Dedifferentiated amniotic fluid mesenchymal stem cell (primary cell): ENCODE data around the gene SPDYE16.
"Not testable (repeated sequence)": the region's sequence is repeated elsewhere in the genome, so short reads cannot be mapped to it uniquely, and the experiment has no call there.

Experiments used
- DNase-seq: peaks from one replicate; pipeline ENCODE4 v3.0.0-alpha.2; 2016; ENCODE audit errors: extremely low spot score

SPDYE16 gene

DNA sequence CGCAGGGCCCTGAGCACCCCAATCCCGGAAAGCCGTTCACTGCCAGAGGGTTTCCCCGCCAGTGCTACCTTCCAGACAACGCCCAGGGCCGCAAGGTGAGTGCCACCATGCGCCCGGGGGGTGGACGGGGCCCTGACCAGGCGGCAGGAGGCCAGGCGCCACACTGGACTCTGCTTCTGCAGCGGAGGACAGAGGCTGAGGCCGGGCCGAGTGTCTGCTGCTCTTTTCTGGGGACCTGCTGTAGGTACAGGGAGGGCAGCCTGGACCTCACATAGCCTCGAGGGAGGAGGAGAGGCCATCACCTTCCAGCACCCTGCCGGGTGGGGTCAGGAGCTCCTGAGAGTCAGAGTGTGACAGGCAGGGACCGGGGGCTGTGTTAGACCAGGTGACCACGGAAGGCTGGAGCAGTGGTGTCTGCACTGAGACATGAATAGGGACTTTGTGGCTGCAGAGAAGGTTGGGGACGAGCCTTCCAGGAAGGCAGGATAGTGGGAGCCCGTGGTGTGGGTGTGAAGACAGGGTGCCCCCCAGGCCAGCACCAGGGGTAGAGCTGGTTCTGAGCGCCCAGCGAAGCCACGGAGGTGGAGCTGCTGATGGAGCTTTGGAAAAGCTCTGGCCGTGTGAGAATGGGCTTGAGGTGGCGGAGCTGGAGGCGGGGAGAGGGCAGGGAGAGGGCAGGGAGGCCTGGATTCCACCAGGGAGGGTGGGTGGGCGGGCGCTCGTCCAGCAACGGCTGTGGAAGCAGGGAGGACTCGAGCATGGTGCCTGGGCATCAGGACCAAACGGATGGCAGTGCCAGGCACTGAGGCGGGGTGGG, 38.5 kb downstream of the SPDYE16 start:
- DNase-seq = not testable (repeated sequence)

DNA sequence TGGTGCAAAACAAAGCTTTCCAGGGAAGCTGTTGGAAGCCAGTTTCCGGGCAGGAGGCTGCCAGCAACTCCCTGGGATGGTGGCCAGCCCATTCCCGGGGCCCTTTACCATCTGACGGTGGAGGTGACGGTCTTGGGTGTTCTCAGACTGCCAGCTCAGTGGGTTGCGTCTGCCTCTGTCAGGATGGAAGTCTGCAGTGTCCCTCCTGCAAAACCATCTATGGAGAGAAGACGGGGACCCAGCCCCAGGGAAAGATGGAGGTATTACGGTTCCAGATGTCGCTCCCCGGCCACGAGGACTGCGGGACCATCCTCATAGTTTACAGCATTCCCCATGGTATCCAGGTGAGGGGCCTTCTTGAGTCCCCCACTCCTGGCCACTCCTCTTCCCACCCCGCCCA, 39.9 kb downstream of the SPDYE16 start:
- not testable (repeated sequence) for DNase-seq

DNA sequence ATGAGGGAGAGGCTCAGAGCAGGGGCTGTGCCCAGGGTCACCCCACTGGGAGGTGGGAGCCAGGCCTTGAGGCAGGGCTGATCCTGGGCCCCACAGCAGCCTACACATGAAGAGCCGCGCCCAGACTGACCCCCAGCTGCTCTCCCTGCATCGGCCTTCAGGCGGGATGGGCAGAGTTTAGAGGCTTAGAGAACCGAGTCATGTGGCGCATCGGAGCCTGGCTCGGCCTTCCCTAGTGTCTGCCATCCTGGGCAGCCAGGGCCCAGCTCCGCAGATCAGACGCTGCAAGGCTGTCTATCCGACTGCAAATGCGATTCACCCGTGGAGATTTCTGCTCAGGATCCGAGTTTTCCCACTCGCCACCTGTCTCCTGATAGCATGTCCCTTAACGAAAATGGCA, 40.3 kb downstream of the SPDYE16 start:
- not testable (repeated sequence) for DNase-seq

DNA sequence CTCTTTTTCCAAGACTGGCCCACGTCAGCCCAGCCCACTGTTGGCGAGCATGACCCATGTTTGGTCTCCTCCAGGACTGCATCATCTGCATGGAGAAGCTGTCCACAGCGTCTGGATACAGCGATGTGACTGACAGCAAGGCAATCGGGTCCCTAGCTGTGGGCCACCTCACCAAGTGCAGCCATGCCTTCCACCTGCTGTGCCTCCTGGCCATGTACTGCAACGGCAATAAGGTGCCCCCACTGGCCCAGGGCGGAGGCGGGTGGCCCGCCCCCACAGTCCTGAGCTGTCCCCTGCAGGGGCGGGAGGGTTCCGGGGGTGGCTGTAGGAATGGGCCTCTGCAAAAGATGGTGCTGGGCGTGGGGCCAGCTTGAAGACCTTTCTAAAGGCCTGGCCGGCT, 40.9 kb downstream of the SPDYE16 start:
- DNase-seq = not testable (repeated sequence)

DNA sequence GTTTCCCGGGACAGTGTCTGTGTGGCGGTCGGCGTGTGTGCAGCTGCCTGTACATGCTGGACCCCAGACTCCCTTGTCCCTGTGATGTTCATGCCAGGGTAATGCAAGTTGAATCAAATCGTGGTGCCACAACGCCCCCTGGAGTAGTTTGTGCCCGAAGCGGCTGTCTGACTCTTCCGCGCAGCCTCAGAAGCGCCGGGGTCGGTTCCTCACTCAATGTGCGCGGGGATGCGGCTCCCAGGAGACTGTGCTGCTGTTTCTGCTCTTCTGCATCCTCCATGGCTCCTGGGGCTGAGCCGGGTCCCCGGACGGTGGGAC, 43.2 kb downstream of the SPDYE16 start:
- DNase-seq = not testable (repeated sequence)

DNA sequence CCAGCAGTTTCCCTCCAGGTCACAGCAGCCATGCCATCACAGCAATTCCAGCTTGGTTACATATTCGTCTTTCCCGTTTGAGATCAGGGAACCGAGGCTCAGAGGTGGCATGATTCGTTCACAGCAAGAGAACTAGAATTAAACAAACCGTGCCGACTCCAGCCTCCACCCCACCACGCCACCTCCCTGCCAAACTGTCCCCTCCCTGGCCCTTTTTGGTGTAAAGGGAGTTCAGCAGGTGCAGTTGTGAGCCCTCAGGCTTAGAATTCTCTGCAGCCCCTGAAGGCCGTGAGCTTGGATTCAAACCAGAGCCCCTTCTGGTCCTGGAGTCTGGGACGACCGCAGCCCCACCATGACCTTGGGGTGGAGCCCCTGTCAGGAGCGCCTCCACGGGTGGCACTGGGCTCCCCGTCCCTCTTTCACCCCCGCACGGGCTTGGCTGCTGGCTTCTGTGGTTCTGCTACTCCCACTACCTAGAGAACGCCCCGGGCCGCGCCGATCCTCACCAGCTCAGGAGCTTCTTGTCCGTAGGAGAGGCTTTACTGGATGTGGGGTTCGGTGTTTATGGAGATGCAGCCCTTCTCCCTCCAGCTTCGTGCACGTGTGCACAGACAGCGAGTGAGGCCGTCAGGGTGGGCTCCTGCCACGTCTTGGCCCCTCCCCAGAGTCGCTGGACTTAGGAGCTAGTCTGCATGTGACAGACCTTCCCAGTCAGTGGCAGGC, 43.7 kb downstream of the SPDYE16 start:
- DNase-seq = not testable (repeated sequence)

DNA sequence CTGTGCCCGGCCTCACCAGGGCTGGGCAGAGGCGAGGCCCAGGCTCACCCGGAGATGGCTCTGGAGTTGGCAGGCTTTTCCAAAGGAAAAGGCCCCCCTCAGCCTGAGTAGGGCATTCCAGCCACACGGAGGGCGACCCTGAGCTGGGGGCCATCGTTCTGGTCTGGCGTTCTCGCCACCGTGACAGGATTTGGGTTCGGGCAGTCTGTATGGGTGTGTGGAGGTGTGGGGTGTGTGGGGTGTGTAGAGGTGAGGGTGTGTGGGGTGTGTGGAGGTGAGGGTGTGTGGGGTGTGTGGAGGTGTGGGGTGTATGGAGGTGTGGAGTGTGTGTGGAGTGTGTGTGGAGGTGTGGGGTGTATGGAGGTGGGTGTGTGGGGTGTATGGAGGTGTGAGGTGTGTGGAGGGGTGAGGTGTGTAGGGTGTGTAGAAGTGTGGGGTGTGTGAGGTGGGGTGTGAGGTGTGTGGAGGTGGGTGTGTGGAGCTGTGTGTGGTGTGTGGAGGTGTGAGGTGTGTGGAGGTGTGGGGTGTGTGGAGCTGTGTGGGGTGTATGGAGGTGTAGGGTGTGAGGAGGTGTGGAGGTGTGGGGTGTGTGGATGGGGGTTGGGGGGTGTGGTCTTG, 44.4 kb downstream of the SPDYE16 start:
- not testable (repeated sequence) for DNase-seq

DNA sequence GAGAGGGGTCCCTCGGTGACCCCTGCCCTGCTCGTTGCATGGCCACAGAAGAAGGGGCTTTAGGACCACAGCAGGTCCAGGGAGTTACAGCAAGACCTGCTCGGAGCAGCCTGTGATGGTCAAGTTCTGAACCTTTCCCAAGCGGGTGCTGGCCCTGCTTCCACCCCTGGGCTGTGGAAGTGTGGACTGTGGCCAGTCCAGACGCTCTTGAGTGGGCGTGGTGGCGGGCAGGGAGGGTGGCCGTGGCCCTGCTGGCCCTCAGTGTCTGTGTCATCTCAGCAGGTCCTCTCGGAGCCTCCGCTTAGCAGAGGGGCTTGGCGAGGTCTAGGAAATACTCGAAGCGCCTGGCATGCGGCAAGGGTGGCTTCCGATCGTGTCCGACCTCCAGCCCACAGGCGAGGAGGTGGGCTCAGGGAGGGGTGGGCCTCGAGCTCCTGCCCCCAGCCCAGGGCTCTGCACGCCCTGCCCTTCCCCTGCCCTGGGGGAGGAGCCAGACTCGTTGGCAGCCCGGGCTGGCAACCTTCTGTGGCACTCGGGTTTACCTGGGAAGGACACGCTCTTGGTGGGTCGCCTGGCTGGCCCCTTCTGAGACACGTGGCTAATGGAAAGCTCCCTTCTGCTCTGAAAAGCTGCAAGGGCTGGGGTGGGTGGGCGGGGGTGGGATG, 45.0 kb downstream of the SPDYE16 start:
- DNase-seq = not testable (repeated sequence)

DNA sequence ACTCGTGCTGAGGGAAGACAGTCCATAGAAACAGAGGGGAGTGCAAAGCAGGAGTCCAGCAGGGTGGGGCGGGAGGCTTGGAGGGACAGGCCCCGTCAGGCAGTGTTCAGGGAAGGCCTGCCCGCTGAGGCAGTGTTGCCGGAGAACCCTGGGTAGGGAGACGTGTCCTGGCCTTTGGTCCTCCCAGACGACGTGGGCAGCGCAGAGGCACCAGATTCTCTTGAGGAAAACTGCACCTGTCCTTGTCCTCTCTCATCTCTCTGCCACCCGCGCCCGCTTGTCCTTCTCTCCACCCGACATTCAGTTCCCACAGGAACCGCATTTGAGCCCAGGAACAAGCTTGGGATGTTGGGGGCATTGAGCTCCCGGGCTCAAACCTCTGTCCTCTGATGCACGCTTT, 47.4 kb downstream of the SPDYE16 start:
- not testable (repeated sequence) for DNase-seq

DNA sequence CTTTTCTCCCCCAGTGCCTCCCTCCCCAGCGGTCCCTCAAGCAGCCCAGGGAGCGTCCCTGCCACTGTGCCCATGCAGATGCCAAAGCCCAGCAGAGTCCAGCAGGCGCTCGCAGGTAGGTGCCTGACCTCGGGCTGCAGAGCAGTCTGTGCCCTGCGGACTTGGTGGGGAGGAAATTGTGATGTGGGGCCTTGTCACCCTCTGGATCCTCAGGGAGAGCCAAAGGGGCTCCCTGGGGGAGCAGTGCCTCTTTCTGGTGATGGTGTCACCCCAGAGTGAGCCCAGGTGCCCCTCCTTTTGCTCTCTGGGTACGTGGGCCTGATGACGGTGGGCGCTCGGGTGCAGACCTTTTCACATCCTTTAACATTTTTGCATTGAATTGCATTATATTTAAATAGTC, 51.0 kb downstream of the SPDYE16 start:
- not testable (repeated sequence) for DNase-seq

DNA sequence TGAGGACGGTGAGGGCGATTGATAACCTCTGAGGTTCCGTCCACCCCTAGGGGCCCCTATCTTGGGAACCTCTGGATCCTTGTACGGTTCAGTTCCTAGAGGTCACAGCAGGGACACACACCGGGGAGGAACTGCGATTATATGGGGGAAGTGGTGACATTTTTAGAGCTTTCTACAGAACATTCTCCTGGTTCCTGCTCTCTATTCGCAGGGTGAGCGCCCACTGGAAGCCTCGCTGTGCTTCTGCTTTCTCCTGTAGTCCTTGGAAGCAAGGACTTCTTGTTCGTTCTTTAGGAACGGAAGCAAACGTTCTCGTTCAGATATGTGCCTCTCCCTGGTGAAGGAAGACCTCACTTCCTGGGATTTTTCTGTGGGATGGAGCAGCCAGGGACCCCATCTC, 55.1 kb downstream of the SPDYE16 start:
- DNase-seq = not testable (repeated sequence)

DNA sequence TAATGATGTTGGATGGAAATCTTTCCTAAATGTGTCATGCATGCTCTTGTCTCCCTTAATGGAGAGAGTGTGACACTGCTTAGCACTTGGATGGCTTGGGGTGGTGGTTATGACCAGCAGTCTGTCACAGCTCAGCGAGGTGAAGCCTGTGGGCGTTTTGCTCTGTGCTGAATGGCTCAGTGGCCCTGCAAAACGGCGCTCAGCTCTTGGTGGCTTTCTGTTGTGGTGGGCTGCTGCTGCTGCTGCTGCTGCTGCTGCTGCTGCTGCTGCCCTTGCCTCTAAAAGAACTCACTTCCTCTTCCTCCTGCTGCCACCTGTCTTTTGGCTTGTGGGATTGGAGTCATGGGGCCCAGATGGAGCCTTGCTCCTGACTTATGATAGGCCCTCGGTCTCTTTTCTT, 56.5 kb downstream of the SPDYE16 start:
- DNase-seq = not testable (repeated sequence)

DNA sequence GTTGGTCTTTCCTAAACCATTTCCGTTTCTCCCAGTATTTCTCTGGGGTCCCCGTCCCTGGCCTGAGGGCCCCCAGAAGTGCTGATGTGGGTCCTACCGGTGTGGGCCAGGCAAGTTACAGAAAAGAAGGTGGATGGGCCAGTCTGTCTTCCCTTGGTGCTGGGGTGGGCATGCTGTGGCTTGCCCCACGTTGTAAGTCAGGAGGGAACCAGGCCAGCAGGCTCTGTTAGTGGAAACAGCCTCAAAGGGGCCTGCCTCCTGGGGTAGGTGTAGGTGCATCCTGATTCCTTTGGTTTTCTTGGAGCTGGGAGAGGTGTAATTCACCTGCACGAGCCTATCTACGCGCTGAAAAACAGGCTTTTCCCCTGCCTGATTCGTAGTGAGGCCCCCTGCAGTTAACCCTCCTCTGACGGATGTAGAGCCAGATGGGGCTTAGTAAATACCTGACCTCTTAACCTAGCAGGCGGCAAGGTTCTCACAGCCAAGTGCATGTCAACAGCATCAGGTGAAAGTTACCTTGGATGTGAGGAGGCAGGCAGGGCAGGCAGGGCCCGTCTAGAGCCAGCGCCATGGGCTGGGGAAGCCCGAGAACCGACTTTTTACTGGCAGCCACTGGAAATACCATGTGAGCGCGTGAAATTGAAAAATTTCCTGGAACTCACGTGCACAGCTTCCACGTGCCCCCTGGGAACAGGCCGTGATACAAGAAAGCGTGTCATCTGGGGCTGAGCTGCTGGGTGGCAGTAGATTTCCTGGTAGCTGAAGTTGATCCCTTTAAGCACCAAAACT, 57.1 kb downstream of the SPDYE16 start:
- not testable (repeated sequence) for DNase-seq

DNA sequence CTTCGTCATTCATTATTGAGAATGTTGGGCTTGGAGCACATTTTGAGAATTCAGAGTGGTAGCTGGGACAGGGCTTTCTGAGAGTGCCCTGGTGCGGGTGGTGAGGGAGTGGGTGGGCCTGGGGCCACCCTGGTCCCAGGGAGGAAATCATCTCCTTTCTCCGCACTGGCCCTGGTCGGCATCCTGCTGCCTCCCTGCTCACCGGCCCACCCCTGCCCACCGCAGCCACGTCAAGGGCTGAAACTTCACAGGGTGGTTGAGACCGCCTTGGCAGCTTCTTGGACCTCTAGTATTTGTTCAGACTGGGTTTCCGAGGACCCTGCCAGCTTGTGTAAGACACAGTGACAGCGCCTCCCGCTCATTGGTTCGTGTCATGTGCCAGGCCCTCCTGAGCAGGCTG, 58.6 kb downstream of the SPDYE16 start:
- DNase-seq = not testable (repeated sequence)

DNA sequence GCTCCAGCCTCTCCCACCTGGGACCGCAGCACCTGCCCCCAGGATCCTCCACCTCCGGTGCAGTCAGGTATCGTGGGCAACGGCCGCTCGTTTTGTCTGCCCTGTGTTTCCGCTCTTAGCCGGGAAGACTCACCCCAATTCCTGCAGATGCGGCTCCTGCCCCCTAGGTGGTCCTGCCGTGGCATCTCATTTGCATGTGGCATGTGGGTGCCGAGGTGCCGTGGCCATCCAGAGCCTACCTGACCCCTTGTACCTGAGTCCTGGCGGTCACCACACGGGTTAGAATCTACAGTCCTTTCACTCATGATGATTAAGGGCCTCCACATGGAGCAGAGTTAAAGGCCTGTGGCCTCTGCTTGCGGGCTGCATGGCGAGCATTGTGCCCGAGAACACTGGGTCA, 60.0 kb downstream of the SPDYE16 start:
- DNase-seq = not testable (repeated sequence)

DNA sequence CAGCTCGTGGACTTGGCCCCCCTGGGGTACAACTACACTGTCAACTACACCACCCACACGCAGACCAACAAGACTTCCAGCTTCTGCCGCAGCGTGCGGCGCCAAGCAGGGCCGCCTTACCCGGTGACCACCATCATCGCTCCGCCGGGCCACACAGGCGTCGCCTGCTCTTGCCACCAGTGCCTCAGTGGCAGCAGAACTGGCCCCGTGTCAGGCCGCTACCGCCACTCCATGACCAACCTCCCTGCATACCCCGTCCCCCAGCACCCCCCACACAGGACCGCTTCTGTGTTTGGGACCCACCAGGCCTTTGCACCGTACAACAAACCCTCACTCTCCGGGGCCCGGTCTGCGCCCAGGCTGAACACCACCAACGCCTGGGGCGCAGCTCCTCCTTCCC, 60.4 kb downstream of the SPDYE16 start:
- not testable (repeated sequence) for DNase-seq
